Measurements from ENCODE around the gene VWA5B1.

- TF ChIP-seq CTCF (optimal IDR thresholded peaks at IDR 0.05 in 1 of 3, IDR thresholded peaks at IDR 0.05 in 1 of 3, conservative IDR thresholded peaks at IDR 0.05 in 1 of 3; ENCODE audit: extremely low read depth in 1 of 3, insufficient read depth in 2 of 3, low read length in 3 of 3) (no peak), EZH2 (IDR thresholded peaks at IDR 0.05; ENCODE audit: low read length) (no peak)
Measured at GRCh38 chr1:20255666-20256065, 35.0 kb upstream of the VWA5B1 start.

Measured in keratinocyte (primary cell).